ENCODE measurements around the gene PRKCB. TPM values are rescaled to one million over a fixed set of nuclear protein-coding genes. Genes with fewer than 3 reads are reported as not detected.

PRKCB gene
- total and polyA plus RNA-seq, 2 of the 8 experiments (the other 6 are each of a cell fraction or from before 2014, with no cell fraction given) = 7.1 to 12.1 TPM

DNA sequence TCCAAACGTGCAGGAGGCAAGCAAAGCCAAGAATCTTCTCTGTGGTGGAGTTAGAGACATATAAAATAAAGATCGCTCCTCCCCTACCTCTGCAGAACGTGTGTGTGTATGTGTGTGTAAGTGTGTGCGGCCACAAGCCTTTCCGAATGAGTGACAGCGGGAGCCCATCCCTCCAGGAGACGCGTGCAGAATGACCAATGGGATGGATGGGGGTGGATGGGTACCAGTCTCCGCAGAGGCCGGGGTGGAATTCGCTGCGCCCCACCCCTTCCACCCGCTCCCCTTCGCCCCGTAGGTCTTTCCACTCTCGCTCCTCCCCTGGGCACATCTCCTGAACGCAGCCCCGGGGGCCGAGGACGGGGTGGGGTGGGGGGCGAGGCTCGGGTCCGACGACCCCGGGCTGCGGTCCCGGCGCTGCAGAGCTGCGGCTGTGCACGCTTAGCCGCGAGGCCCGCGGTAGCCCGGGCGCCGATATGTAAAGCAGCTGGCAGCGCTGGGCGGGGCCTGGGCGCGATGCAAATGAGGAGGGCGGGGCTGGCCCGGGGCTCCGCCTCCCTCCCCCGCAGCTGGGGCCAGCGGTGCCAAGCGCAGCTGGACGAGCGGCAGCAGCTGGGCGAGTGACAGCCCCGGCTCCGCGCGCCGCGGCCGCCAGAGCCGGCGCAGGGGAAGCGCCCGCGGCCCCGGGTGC is at the start of gene PRKCB (continued):
- TF ChIP-seq CREB1 (IDR thresholded peaks at IDR 0.05) = no peak
- TF ChIP-seq HDAC6 (IDR thresholded peaks at IDR 0.05; ENCODE audit: low read depth, low read length) = no peak
- no peak for TF ChIP-seq NRF1 (IDR thresholded peaks at IDR 0.05; ENCODE audit: low read depth, low read length)
